Measurements from ENCODE around the gene ELK4.

- TF ChIP-seq CTCF (conservative IDR thresholded peaks at IDR 0.05 in 1 of 2, IDR thresholded peaks at IDR 0.05 in 1 of 2; ENCODE audit: low read depth in 1 of 2, low read length in 2 of 2) (no peak), EZH2 (IDR thresholded peaks at IDR 0.05; ENCODE audit: low read length, missing control alignments) (no peak)
Observed at GRCh38 chr1:205666372-205667166, 34.8 kb upstream of the ELK4 start.
